Adrenal gland (tissue), 12 donors: ENCODE measurements around the gene CFAP74. TPM values are rescaled to one million over a fixed set of nuclear protein-coding genes. Genes with fewer than 3 reads are reported as not detected.
A peak's percentile ranks its signal among the peaks of the same experiment; 100 is the strongest.

Source experiments
- DNase-seq, 7 donors: peaks; one replicate each; pipeline ENCODE4 v3.0.0-alpha.2; 2019 to 2020
- H3K27ac ChIP-seq, 5 donors: fragments of 200-600 bp; sonication (generic) in 4 of 5; 1 replicate in 3 of 5; 2 replicates in 2 of 5; pipeline versions ENCODE4 v1.5.1 to v1.8.0; 2016 to 2020; ENCODE audit warnings: mild to moderate bottlenecking in 1 of 5
- H3K27me3 ChIP-seq: fragments of 200-600 bp; 2 replicates; pipeline ENCODE4 v1.8.0; 2021
- H3K36me3 ChIP-seq, 2 donors: fragments of 200-600 bp; replicated peaks in 1 of 2; 1 replicate in 1 of 2; 2 replicates in 1 of 2; pipeline versions ENCODE4 v1.5.1 to v1.8.0; 2018 to 2022
- H3K4me1 ChIP-seq, 2 donors: fragments of 200-600 bp; replicated peaks in 1 of 2; 1 replicate in 1 of 2; 2 replicates in 1 of 2; pipeline versions ENCODE4 v1.5.1 to v1.8.0; 2018 to 2021
- H3K4me3 ChIP-seq, 4 donors: fragments of 200-600 bp; sonication (generic) in 3 of 4; one replicate each; pipeline ENCODE4 v1.5.1; 2016 to 2018
- H3K9me3 ChIP-seq, 3 donors: fragments of 200-600 bp; sonication (generic) in 1 of 3; replicated peaks in 1 of 3; 1 replicate in 2 of 3; 2 replicates in 1 of 3; pipeline versions ENCODE4 v1.5.1 to v1.8.0; 2016 to 2021
- POLR2A ChIP-seq, 2 donors: fragments of 450-650 bp; IDR thresholded peaks; one replicate each; pipeline ENCODE4 v1.6.1; 2017; ENCODE audit warnings: antibody characterized with exemption in 2 of 2, mild to moderate bottlenecking in 2 of 2, moderate library complexity in 1 of 2
- WGBS, 4 donors: extraction: QIAGEN DNeasy Blood & Tissue Kit in 2 of 4; methylation state at CpG; one replicate each; pipeline versions ENCODE4 v1.1.5 to v1.1.7; 2013 to 2017; 5-methylcytosine and 5-hydroxymethylcytosine counted together
- intact Hi-C, 2 donors: fragments of 100-400 bp; cut with DNase I; formaldehyde crosslinking; loops; one replicate each; pipeline versions ENCODE4 v1.14.1 to v1.15.0; 2022 to 2023
- polyA plus RNA-seq, 3 donors: library from polyadenylated mRNA; stranded (reverse); fragments of 200-250 nt in 2 of 3; fragments of 350-450 nt in 1 of 3; fragmentation: Illumina TruSeq in 1 of 3; extraction: RNeasy Lipid Tissue Mini Kit (QIAGEN cat#74804) in 1 of 3; gene quantifications; one replicate each; pipeline ENCODE4 v1.2.3, GENCODE V29; 2013 to 2014
- total RNA-seq, 9 donors: library from RNA; depleted of rRNA in 4 of 9; stranded (reverse); fragments of >200 nt in 4 of 9; fragments of 120-200 nt in 1 of 9; fragmentation: NEBNext Ultra II Directional in 1 of 9; extraction: Animal tissue kit (Norgen Biotek cat#: 25700) in 1 of 9; gene quantifications; one replicate each; pipeline versions ENCODE4 v1.1.0 to v1.2.4, GENCODE V29; 2013 to 2023
- TF ChIP-seq, protein P1 (sequence below), 6 experiments: fragments of 450-650 bp in 4 of 6; fragments of 200-600 bp in 2 of 6; sonication (generic) in 1 of 6; IDR thresholded peaks; 1 replicate in 5 of 6; 2 replicates in 1 of 6; pipeline versions ENCODE4 v1.5.1 to v1.8.0; 2016 to 2021; ENCODE audit warnings: antibody characterized with exemption in 6 of 6, mild to moderate bottlenecking in 2 of 6, moderate library complexity in 1 of 6
- donor health status: healthy with polysubstance abuse.
- donor health status: Bipolar disorder and iron deficiency.
- donor health status: DM: yes; HTN: yes; CAD: no.
- donor health status: DM: no; HTN: no; CAD: no.
- donor health status: DM: no; HTN: no; CAD: no.
- donor health status: DM: yes; HTN: yes; CAD: no.

The CFAP74 gene
- total and polyA plus RNA-seq, 12 donors = 0.11 to 7.6 (median 2.8) TPM; not detected in 1

GRCh38 chr1:1989789-1990188 is 13.8 kb downstream of the CFAP74 start:
- Histone ChIP-seq H3K36me3 (no peaks in the 10 kb centered on the region), H3K9me3 (no peaks in the 10 kb centered on the region), H3K4me3 (no peak overlapping the region), H3K4me1 (peaks cover 22 to 29% of the 10 kb centered on the region in 2 donors), H3K27me3 (no peaks in the 10 kb centered on the region), H3K27ac (peak overlapping the region; percentile 40 to 92 (median 86))
- TF ChIP-seq, protein P1, sequence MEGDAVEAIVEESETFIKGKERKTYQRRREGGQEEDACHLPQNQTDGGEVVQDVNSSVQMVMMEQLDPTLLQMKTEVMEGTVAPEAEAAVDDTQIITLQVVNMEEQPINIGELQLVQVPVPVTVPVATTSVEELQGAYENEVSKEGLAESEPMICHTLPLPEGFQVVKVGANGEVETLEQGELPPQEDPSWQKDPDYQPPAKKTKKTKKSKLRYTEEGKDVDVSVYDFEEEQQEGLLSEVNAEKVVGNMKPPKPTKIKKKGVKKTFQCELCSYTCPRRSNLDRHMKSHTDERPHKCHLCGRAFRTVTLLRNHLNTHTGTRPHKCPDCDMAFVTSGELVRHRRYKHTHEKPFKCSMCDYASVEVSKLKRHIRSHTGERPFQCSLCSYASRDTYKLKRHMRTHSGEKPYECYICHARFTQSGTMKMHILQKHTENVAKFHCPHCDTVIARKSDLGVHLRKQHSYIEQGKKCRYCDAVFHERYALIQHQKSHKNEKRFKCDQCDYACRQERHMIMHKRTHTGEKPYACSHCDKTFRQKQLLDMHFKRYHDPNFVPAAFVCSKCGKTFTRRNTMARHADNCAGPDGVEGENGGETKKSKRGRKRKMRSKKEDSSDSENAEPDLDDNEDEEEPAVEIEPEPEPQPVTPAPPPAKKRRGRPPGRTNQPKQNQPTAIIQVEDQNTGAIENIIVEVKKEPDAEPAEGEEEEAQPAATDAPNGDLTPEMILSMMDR (IDR thresholded peaks at IDR 0.05) = no peak
- TF ChIP-seq POLR2A (IDR thresholded peaks at IDR 0.05) = no peak
- 35 to 64% (median 38%) methylated on average over 9 of the region's 9 CpGs for WGBS, 4 donors
- intact Hi-C loops = no loop called here
- DNase-seq = peak in 6 of 7 donors; percentile 48 to 73 (median 52)

DNA sequence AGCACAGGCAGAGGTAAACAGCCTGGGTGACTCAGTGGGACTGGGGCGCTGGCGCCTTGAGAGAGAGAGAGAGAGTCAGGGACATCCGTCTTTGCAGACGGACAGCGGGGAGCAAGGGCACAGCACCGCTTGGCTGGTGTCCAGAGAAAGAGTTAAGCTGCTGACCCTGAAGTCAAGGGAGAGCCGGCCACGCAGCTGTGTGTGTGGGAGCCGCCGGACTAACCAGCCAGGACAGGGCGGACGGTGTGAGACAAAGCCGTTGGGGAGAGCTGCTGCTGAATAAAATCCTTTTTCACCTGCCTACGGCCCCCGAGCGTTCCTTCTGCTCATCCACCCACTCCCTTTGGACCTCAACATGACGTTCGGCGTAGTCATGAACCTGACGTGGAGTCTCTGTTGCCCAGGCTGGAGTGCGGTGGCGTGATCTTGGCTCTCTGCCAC is 14.5 kb downstream of the CFAP74 start:
- intact Hi-C loops = no loop called here
- Histone ChIP-seq H3K9me3 (no peaks in the 10 kb centered on the region), H3K4me1 (peaks cover 22 to 29% of the 10 kb centered on the region in 2 donors), H3K27me3 (no peaks in the 10 kb centered on the region), H3K36me3 (no peaks in the 10 kb centered on the region), H3K27ac (peak overlapping the region; percentile 40 to 92 (median 86)), H3K4me3 (peak overlapping the region in 1 of 4 donors; percentile 22)
- WGBS, 4 donors = 18 to 32% (median 28%) methylated on average over 17 to 22 of the region's 22 CpGs
- TF ChIP-seq POLR2A (IDR thresholded peaks at IDR 0.05) = peak in 1 of 2 donors; percentile 76
- TF ChIP-seq, protein P1 (IDR thresholded peaks at IDR 0.05) = peak in 1 of 6 experiments; percentile 4
- DNase-seq = peak; percentile 88 to 97 (median 95)

GRCh38 chr1:1988061-1988945 is 15.3 kb downstream of the CFAP74 start:
- Histone ChIP-seq H3K4me3 (no peak overlapping the region), H3K36me3 (no peaks in the 10 kb centered on the region), H3K4me1 (peaks cover 22 to 29% of the 10 kb centered on the region in 2 donors), H3K9me3 (no peaks in the 10 kb centered on the region), H3K27me3 (no peaks in the 10 kb centered on the region), H3K27ac (peak overlapping the region in 2 of 5 donors; percentile 17 to 76)
- DNase-seq = peak in 2 of 7 donors; percentile 15 to 41
- intact Hi-C loops = no loop called here
- TF ChIP-seq, protein P1 (IDR thresholded peaks at IDR 0.05) = no peak
- TF ChIP-seq POLR2A (IDR thresholded peaks at IDR 0.05) = no peak
- WGBS, 4 donors = 53 to 68% (median 56%) methylated on average over 24 to 29 of the region's 29 CpGs

- Histone ChIP-seq H3K4me3 (no peak overlapping the region), H3K27me3 (no peaks in the 10 kb centered on the region), H3K27ac (no peak overlapping the region), H3K4me1 (peaks cover 22 to 29% of the 10 kb centered on the region in 2 donors), H3K36me3 (no peaks in the 10 kb centered on the region), H3K9me3 (no peaks in the 10 kb centered on the region)
- 88 to 96% (median 92%) methylated on average over 9 to 13 of the region's 13 CpGs for WGBS, 4 donors
- intact Hi-C loops = no loop called here
- no peak for TF ChIP-seq POLR2A (IDR thresholded peaks at IDR 0.05)
- TF ChIP-seq, protein P1 (IDR thresholded peaks at IDR 0.05) = no peak
- DNase-seq = no peak
Observed at GRCh38 chr1:1987142-1987510, 16.5 kb downstream of the CFAP74 start.
